ENCODE results near the gene ELMO1.

The ELMO1 gene

GRCh38 chr7:37191797-37192196 lies 256.9 kb downstream of the ELMO1 start:
- Histone ChIP-seq H3K4me2 (ENCODE audit: low read length) (no peak overlapping the region), H3K9me3 (ENCODE audit: control insufficient read depth, insufficient read depth, low read length) (no peaks in the 10 kb centered on the region), H3K79me2 (ENCODE audit: control insufficient read depth, low read length) (no peaks in the 10 kb centered on the region), H3K4me3 (ENCODE audit: low read length) (no peak overlapping the region), H4K20me1 (ENCODE audit: control insufficient read depth, insufficient read depth, low read depth, low read length) (no peaks in the 10 kb centered on the region), H3K9me2 (replicated peaks; ENCODE audit: control insufficient read depth, low read length) (no peaks in the 10 kb centered on the region), H3K27ac (ENCODE audit: low read depth, low read length) (no peak overlapping the region), H3K36me3 (ENCODE audit: control insufficient read depth, low read length) (peaks cover 8% of the 10 kb centered on the region), H3F3A (ENCODE audit: control insufficient read depth, insufficient read depth) (no peaks in the 10 kb centered on the region), H3K4me1 (ENCODE audit: control insufficient read depth, low read length) (no peaks in the 10 kb centered on the region), H3K27me3 (ENCODE audit: control insufficient read depth, low read length) (no peaks in the 10 kb centered on the region)
- TF ChIP-seq EZH2phosphoT487 (IDR thresholded peaks at IDR 0.05; ENCODE audit: borderline replicate concordance, low read length) = no peak
- TF ChIP-seq, protein P1, sequence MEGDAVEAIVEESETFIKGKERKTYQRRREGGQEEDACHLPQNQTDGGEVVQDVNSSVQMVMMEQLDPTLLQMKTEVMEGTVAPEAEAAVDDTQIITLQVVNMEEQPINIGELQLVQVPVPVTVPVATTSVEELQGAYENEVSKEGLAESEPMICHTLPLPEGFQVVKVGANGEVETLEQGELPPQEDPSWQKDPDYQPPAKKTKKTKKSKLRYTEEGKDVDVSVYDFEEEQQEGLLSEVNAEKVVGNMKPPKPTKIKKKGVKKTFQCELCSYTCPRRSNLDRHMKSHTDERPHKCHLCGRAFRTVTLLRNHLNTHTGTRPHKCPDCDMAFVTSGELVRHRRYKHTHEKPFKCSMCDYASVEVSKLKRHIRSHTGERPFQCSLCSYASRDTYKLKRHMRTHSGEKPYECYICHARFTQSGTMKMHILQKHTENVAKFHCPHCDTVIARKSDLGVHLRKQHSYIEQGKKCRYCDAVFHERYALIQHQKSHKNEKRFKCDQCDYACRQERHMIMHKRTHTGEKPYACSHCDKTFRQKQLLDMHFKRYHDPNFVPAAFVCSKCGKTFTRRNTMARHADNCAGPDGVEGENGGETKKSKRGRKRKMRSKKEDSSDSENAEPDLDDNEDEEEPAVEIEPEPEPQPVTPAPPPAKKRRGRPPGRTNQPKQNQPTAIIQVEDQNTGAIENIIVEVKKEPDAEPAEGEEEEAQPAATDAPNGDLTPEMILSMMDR (IDR thresholded peaks at IDR 0.05; ENCODE audit: low read depth, low read length, poor library complexity, severe bottlenecking) = no peak

GRCh38 chr7:37187179-37187578 lies 261.5 kb downstream of the ELMO1 start:
- Histone ChIP-seq H3K9me3 (ENCODE audit: control insufficient read depth, insufficient read depth, low read length) (no peaks in the 10 kb centered on the region), H3K79me2 (ENCODE audit: control insufficient read depth, low read length) (no peaks in the 10 kb centered on the region), H3K4me2 (ENCODE audit: low read length) (no peak overlapping the region), H3K4me3 (ENCODE audit: low read length) (no peak overlapping the region), H3K27ac (ENCODE audit: low read depth, low read length) (no peak overlapping the region), H3F3A (ENCODE audit: control insufficient read depth, insufficient read depth) (no peaks in the 10 kb centered on the region), H3K27me3 (ENCODE audit: control insufficient read depth, low read length) (no peaks in the 10 kb centered on the region), H3K36me3 (ENCODE audit: control insufficient read depth, low read length) (no peaks in the 10 kb centered on the region; the same call in 1 of the 2 replicates), H3K9me2 (replicated peaks; ENCODE audit: control insufficient read depth, low read length) (no peaks in the 10 kb centered on the region), H4K20me1 (ENCODE audit: control insufficient read depth, insufficient read depth, low read depth, low read length) (no peaks in the 10 kb centered on the region), H3K4me1 (ENCODE audit: control insufficient read depth, low read length) (no peaks in the 10 kb centered on the region)
- TF ChIP-seq, protein P1 (IDR thresholded peaks at IDR 0.05; ENCODE audit: low read depth, low read length, poor library complexity, severe bottlenecking) = no peak
- TF ChIP-seq EZH2phosphoT487 (IDR thresholded peaks at IDR 0.05; ENCODE audit: borderline replicate concordance, low read length) = no peak

DNA sequence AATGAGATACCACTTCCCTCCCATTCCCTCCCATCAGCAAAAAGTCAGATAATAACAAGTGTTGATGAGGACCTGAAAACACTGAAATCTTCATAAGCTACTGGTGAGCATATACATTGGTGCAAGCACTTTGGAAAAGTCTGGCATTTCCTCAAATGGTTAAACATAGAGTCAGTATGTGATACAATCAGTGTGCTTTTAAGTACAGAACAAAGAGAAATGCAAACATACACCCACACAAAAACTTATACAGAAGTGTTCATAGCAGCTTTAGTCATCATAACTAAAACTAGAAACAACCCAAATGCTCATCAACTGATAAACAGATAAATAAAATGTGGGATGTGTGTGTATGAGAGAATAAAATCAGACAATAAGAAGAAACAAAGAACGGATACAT lies 261.9 kb downstream of the ELMO1 start:
- H3F3A ChIP-seq (ENCODE audit: control insufficient read depth, insufficient read depth) = no peaks in the 10 kb centered on the region
- H3K79me2 ChIP-seq (ENCODE audit: control insufficient read depth, low read length) = no peaks in the 10 kb centered on the region
- no peak overlapping the region for H3K27ac ChIP-seq (ENCODE audit: low read depth, low read length)
- no peak overlapping the region for H3K4me2 ChIP-seq (ENCODE audit: low read length)
- no peaks in the 10 kb centered on the region for H3K9me3 ChIP-seq (ENCODE audit: control insufficient read depth, insufficient read depth, low read length)
- H3K4me3 ChIP-seq (ENCODE audit: low read length) = no peak overlapping the region
- TF ChIP-seq, protein P1 (IDR thresholded peaks at IDR 0.05; ENCODE audit: low read depth, low read length, poor library complexity, severe bottlenecking) = no peak
- no peak for TF ChIP-seq EZH2phosphoT487 (IDR thresholded peaks at IDR 0.05; ENCODE audit: borderline replicate concordance, low read length)
- H3K36me3 ChIP-seq (ENCODE audit: control insufficient read depth, low read length) = no peaks in the 10 kb centered on the region; the same call in 1 of the 2 replicates
- H4K20me1 ChIP-seq (ENCODE audit: control insufficient read depth, insufficient read depth, low read depth, low read length) = peaks cover under 1% of the 10 kb centered on the region; the same call in 1 of the 2 replicates
- no peaks in the 10 kb centered on the region for H3K4me1 ChIP-seq (ENCODE audit: control insufficient read depth, low read length)
- no peaks in the 10 kb centered on the region for H3K27me3 ChIP-seq (ENCODE audit: control insufficient read depth, low read length)
- H3K9me2 ChIP-seq (replicated peaks; ENCODE audit: control insufficient read depth, low read length) = no peaks in the 10 kb centered on the region
